Breast epithelium (tissue), 4 donors: ENCODE measurements around the gene PSAT1. TPM values are rescaled to one million over a fixed set of nuclear protein-coding genes. Genes with fewer than 3 reads are reported as not detected.

Experiments used
- DNase-seq, 2 donors: peaks; one replicate each; pipeline ENCODE4 v3.0.0-alpha.2; 2019; ENCODE audit warnings: low spot score in 2 of 2
- H3K27ac ChIP-seq, 2 donors: fragments of 200-600 bp; sonication (generic) in 1 of 2; one replicate each; pipeline ENCODE4 v1.5.1; 2016 to 2019; ENCODE audit warnings: mild to moderate bottlenecking in 1 of 2
- H3K27me3 ChIP-seq, 2 donors: fragments of 200-600 bp; sonication (generic) in 1 of 2; one replicate each; pipeline versions ENCODE4 v1.5.1 to v1.6.0; 2017 to 2019; ENCODE audit warnings: control low read depth in 1 of 2, mild to moderate bottlenecking in 1 of 2
- H3K36me3 ChIP-seq: fragments of 200-600 bp; one replicate; pipeline ENCODE4 v1.5.1; 2019
- H3K4me1 ChIP-seq, 2 donors: fragments of 200-600 bp; sonication (generic); one replicate each; pipeline ENCODE4 v1.5.1; 2016 to 2019; ENCODE audit warnings: control low read depth in 1 of 2
- H3K4me3 ChIP-seq, 3 donors: fragments of 200-600 bp; sonication (generic); 1 replicate in 2 of 3; 2 replicates in 1 of 3; pipeline ENCODE4 v1.5.1; 2016 to 2019; ENCODE audit warnings: mild to moderate bottlenecking in 3 of 3, moderate library complexity in 2 of 3
- H3K9me3 ChIP-seq, 2 donors: fragments of 200-600 bp; sonication (generic) in 1 of 2; one replicate each; pipeline ENCODE4 v1.5.1; 2016 to 2019; ENCODE audit warnings: control low read depth in 1 of 2
- CTCF ChIP-seq, 3 donors: fragments of 450-650 bp; IDR thresholded peaks; one replicate each; pipeline ENCODE4 v1.5.1; 2016 to 2017; ENCODE audit warnings: antibody characterized with exemption in 3 of 3, mild to moderate bottlenecking in 3 of 3, moderate library complexity in 3 of 3
- POLR2A ChIP-seq: fragments of 450-650 bp; IDR thresholded peaks from one replicate; pipeline ENCODE4 v1.6.1; 2016; ENCODE audit warnings: antibody characterized with exemption, mild to moderate bottlenecking, moderate library complexity
- POLR2AphosphoS5 ChIP-seq, 3 donors: sonication (generic); formaldehyde crosslinking; IDR thresholded peaks; one replicate each; pipeline ENCODE4 v1.6.1; 2017; ENCODE audit warnings: antibody characterized with exemption in 3 of 3
- intact Hi-C: fragments of 100-400 bp; cut with DNase I; formaldehyde crosslinking; loops from one replicate; pipeline ENCODE4 v1.15.1; 2023; ENCODE audit warnings: low total_unique reads
- total RNA-seq, 3 donors: library from RNA; depleted of rRNA; stranded (reverse); fragments of >200 nt; gene quantifications; one replicate each; pipeline ENCODE4 v1.1.0, GENCODE V29; 2016

The PSAT1 gene
- 1 to 10 TPM in 2 of 3 donors, under 1 TPM in 1; 0.48 to 7.6 (median 2.3) TPM for total RNA-seq

- TF ChIP-seq POLR2A (no peak), CTCF (IDR thresholded peaks at IDR 0.05) (no peak), POLR2AphosphoS5 (IDR thresholded peaks at IDR 0.05) (no peak)
- no peaks in the 10 kb centered on the region for H3K36me3 ChIP-seq
- peak; percentile 68 to 80 for DNase-seq
- peaks cover 4 to 6% of the 10 kb centered on the region in 2 donors for H3K4me1 ChIP-seq
- H3K27ac ChIP-seq: peak within 1 kb of the TSS; percentile 53 to 64
- intact Hi-C loops: no loop called here
- H3K27me3 ChIP-seq: peaks cover 0 to 8% of the 10 kb centered on the region in 2 donors
- H3K4me3 ChIP-seq: peak within 1 kb of the TSS; percentile 37 to 75 (median 62)
- H3K9me3 ChIP-seq: no peaks in the 10 kb centered on the region
Measured at GRCh38 chr9:78296893-78297671, at the start of gene PSAT1. Gene PSAT1, plus strand, starts transcription at chr9:78297125. Its CDS starts 86 bp downstream, at chr9:78297211.

GRCh38 chr9:78248635-78249034, 48.3 kb upstream of the PSAT1 start:
- Histone ChIP-seq H3K4me3 (no peak overlapping the region), H3K27ac (no peak overlapping the region), H3K36me3 (peaks cover 2% of the 10 kb centered on the region), H3K9me3 (no peaks in the 10 kb centered on the region), H3K27me3 (no peaks in the 10 kb centered on the region), H3K4me1 (no peaks in the 10 kb centered on the region)
- TF ChIP-seq POLR2AphosphoS5 (IDR thresholded peaks at IDR 0.05): no peak
- no peak for DNase-seq
- intact Hi-C loops: no loop called here

GRCh38 chr9:78249542-78249941, 47.4 kb upstream of the PSAT1 start:
- Histone ChIP-seq H3K36me3 (no peaks in the 10 kb centered on the region), H3K27ac (no peak overlapping the region), H3K4me1 (no peaks in the 10 kb centered on the region), H3K4me3 (no peak overlapping the region), H3K9me3 (no peaks in the 10 kb centered on the region), H3K27me3 (no peaks in the 10 kb centered on the region)
- no peak for TF ChIP-seq CTCF (IDR thresholded peaks at IDR 0.05)
- TF ChIP-seq POLR2AphosphoS5 (IDR thresholded peaks at IDR 0.05): no peak
- no peak for TF ChIP-seq POLR2A
- DNase-seq: no peak
- intact Hi-C loops: no loop called here

DNA sequence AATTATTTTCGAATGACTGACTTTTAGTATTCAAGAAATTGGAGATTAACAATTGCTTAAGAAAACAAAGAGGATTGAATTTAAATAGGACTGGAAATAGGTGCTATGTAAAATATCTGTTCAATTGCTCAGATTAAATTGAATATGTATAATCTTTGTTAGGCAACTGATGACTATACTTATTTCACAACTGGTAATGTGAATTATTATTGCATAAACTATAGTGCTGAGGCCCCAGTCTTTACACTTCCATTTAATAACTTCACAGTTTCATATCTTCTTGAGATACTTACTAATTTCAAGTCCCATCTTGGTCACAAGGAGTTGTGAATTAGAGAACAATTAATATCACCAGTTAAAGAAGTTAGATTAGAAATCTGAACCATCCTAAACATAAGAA, 44.3 kb upstream of the PSAT1 start:
- Histone ChIP-seq H3K4me3 (no peak overlapping the region), H3K36me3 (no peaks in the 10 kb centered on the region), H3K27me3 (no peaks in the 10 kb centered on the region), H3K4me1 (no peaks in the 10 kb centered on the region), H3K27ac (no peak overlapping the region), H3K9me3 (no peaks in the 10 kb centered on the region)
- no peak for DNase-seq
- TF ChIP-seq POLR2AphosphoS5 (IDR thresholded peaks at IDR 0.05) (no peak), CTCF (IDR thresholded peaks at IDR 0.05) (no peak), POLR2A (no peak)
- intact Hi-C loops: no loop called here

DNA sequence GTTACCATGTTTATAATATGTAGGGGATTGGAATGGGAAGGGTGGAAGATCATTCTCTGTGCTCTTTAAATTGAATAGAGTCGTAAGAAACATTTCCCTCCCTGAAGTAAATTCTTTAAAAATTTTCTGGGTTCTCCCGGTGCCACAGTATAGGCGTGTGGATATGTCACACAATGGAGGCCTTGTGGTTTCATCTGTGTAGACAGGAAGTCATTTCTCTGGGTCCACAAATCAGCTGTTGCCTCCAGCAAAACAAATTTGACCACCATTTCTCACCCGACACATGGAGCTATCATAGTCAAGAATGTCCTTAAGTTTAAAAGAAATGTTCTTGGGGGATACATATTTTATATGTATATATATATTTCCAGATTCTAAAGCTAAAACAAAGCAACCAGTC, 43.6 kb upstream of the PSAT1 start:
- Histone ChIP-seq H3K4me3 (no peak overlapping the region), H3K36me3 (no peaks in the 10 kb centered on the region), H3K4me1 (no peaks in the 10 kb centered on the region), H3K27me3 (no peaks in the 10 kb centered on the region), H3K27ac (no peak overlapping the region), H3K9me3 (no peaks in the 10 kb centered on the region)
- intact Hi-C loops: no loop called here
- DNase-seq: no peak
- TF ChIP-seq POLR2AphosphoS5 (IDR thresholded peaks at IDR 0.05) (no peak), POLR2A (no peak), CTCF (IDR thresholded peaks at IDR 0.05) (no peak)
